Fibroblast of mammary gland (primary cell): ENCODE data around the gene KCTD1.
A peak's percentile ranks its signal among the peaks of the same experiment; 100 is the strongest.

ENCODE experiments used
- DNase-seq: peaks from one replicate; pipeline ENCODE4 v3.0.0-alpha.2; 2010; ENCODE audit warnings: low read depth
- H3K4me3 ChIP-seq: 2 replicates; pipeline ENCODE4 v1.5.1; 2011; ENCODE audit warnings: low read depth, mild to moderate bottlenecking, low read length, moderate library complexity; ENCODE audit not compliant: control insufficient read depth
- CTCF ChIP-seq: conservative IDR thresholded peaks from 2 replicates; pipeline ENCODE4 v1.5.1; 2011; ENCODE audit warnings: low read depth, low read length, inconsistent platforms; ENCODE audit not compliant: control insufficient read depth, insufficient read depth

Gene KCTD1

GRCh38 chr18:26406854-26407517 lies 141.4 kb downstream of the KCTD1 start:
- TF ChIP-seq CTCF = no peak
- no peak for DNase-seq

DNA sequence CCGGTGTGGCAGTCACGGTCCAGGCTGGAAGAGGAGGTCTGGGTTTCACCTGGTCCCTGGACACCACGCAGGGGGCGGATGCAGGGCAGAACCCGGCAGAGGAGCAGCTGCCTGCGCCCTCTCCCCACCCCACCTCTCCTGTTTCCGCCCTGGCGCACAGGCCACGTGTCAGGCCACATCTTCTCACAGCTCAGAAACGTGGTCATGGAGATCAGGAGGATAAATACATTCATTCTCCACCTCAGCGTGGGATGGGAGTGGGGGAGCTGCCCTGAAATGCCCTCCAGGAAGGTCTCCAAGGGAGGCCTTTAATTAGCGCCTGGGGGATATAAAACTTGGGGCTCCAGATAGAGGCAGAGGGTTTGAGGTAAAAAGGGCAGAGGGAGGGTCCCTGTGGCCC lies 142.0 kb downstream of the KCTD1 start:
- no peak for DNase-seq
- no peak for TF ChIP-seq CTCF
- H3K4me3 ChIP-seq = no peak overlapping the region

More at GRCh38 chr18:26406854-26407517, 141.4 kb downstream of the KCTD1 start:
- H3K4me3 ChIP-seq = no peak overlapping the region

- peak; percentile 35 for TF ChIP-seq CTCF
Observed at GRCh38 chr18:26405190-26405801, 143.1 kb downstream of the KCTD1 start.

More at GRCh38 chr18:26405190-26405801, 143.1 kb downstream of the KCTD1 start:
- H3K4me3 ChIP-seq = no peak overlapping the region
- peak; percentile 42 for DNase-seq
